ENCODE measurements around the gene SLC12A9. TPM values are rescaled to one million over a fixed set of nuclear protein-coding genes. Genes with fewer than 3 reads are reported as not detected.
A peak's percentile ranks its signal among the peaks of the same experiment; 100 is the strongest.

SLC12A9 gene
- total and polyA plus RNA-seq, 5 donors from 2014 or later, result 5.7 to 42.7 (median 6.3) TPM

DNA sequence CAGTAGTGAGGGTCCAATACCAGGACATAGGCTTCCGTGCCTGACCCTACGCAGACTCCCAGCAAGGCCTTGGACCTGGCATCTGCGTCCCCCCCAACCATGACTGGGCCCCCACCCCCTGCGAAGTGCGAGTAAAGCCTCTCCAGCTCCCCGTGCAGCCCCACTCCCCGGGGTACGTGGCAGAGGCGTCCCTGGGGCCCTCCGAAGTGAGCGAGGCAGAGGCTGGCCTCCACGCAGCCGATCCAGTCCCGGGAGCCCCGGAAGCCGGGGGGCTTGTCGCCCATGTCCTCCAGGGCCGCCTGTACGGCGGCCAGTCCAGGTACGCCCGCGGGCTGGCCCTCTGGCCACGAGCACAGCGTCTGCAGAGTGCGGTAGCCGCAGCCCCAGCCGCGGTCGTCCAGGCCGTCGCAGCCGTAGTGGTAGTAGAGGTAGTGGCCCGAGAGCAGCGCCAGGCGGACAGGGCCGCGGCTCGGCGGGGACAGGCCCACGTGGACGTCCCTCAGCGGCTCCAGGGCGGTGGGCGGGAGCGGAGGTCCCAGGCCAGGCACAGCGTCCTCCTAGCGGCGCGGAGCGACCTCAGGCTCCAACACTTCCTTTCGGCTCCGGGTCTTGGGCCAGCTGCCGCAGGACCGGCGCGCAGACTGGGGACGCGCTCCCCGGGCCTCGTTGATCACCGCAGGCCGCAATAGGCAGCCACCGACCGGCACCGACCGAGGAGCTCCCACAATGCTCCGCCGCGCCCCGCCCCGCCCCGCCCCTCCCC lies 36.7 kb downstream of the SLC12A9 start, which contains the start of gene UFSP1:
UFSP1 (minus strand) TSS at position 728 of the 763 bp plus-strand sequence; CDS start at position 284, 444 bp downstream.
- no peak for ATAC-seq (ENCODE audit: low read depth in 2 of 2)
- Mint-ChIP-seq H3K27ac (peak within 1 kb of the TSS; percentile 96 to 97 (median 96)), H3K4me3 (peak within 1 kb of the TSS; percentile 86 to 94 (median 90)), H3K27me3 (peaks cover 37% of the 10 kb centered on the region), H3K36me3 (peaks cover 37% of the 10 kb centered on the region), H3K9me3 (peaks cover 0 to 2% (median 0%) of the 10 kb centered on the region in 7 donors), H3K4me1 (peaks cover 0 to 54% (median 31%) of the 10 kb centered on the region in 4 donors)
- Histone ChIP-seq H3K36me3 (ENCODE audit: control insufficient read depth, insufficient read depth, low read length) (peaks cover 31% of the 10 kb centered on the region), H3K27ac (ENCODE audit: insufficient read depth, low read length, poor library complexity, severe bottlenecking) (peak within 1 kb of the TSS; percentile 74), H3K27me3 (ENCODE audit: control insufficient read depth, insufficient read depth, low read length) (peaks cover under 1% of the 10 kb centered on the region), H3K4me1 (ENCODE audit: control insufficient read depth, insufficient read depth, low read length, poor library complexity, severe bottlenecking) (peaks cover 36% of the 10 kb centered on the region), H3K9me3 (ENCODE audit: control insufficient read depth in 2 of 2, low read length in 2 of 2) (no peaks in the 10 kb centered on the region), H3K4me3 (ENCODE audit: low read depth, low read length) (peak within 1 kb of the TSS; percentile 41)
- DNase-seq, result no peak

DNA sequence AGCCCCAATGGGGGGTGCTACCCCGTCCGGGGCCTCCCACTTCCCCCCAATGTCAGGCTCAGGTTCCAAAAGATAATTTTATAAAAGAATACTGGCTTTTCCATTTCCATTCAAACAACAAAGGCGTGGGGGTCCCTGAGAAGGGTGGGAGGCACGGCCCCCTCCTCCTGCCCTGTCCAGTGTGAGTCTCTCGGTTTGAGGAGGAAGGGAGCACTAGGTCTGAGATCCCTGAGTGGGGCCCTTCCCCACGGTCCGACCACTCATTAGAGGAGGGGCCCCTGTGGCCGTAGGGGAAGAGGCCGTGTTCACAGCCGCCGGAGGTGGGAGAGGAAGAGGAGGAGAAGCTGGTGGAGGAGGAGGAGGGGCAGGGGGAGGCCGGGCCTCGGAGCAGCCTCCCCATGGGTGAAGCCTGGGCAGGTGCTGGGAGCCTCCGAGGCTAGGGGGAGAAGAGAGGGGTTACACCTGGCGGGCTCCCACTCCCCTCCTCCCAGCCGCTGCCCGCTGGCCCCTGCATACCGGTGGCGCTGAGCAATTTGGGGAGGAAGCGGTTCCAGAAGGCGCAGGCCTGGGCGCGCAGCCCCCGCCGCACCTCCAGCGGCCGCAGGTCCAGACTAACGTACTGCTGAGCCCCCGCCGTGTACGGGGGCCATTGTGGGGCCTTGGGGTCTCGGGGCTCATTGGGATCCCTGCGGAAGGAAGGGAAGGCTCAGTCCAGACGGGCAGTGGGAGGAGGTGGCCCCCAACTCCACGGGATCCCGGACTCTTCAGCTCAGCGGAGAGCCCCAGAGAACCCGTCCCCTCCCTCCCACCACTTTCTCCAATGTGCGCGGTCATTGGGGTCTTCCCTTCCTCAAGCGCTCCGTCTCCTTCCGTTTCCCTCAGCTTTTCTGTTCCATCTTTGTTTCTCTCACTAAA lies 38.4 kb downstream of the SLC12A9 start:
- no peak for ATAC-seq (ENCODE audit: low read depth in 2 of 2)
- peaks cover 14% of the 10 kb centered on the region for H3K36me3 ChIP-seq (ENCODE audit: control insufficient read depth, insufficient read depth, low read length)
- peak overlapping the region; percentile 86 to 92 (median 90) for H3K4me3 Mint-ChIP-seq
- H3K36me3 Mint-ChIP-seq, result peaks cover 22% of the 10 kb centered on the region
- H3K27ac Mint-ChIP-seq, result peak overlapping the region in 2 of 3 donors; percentile 42 to 52
- peak overlapping the region; percentile 41 for H3K4me3 ChIP-seq (ENCODE audit: low read depth, low read length)
- peaks cover 2% of the 10 kb centered on the region for H3K27me3 ChIP-seq (ENCODE audit: control insufficient read depth, insufficient read depth, low read length)
- no peak for DNase-seq
- no peak overlapping the region for H3K27ac ChIP-seq (ENCODE audit: insufficient read depth, low read length, poor library complexity, severe bottlenecking)
- H3K27me3 Mint-ChIP-seq, result peaks cover 45% of the 10 kb centered on the region
- no peaks in the 10 kb centered on the region for H3K9me3 ChIP-seq (ENCODE audit: control insufficient read depth in 2 of 2, low read length in 2 of 2)
- peaks cover 46% of the 10 kb centered on the region for H3K4me1 ChIP-seq (ENCODE audit: control insufficient read depth, insufficient read depth, low read length, poor library complexity, severe bottlenecking)
- H3K4me1 Mint-ChIP-seq, result peaks cover 0 to 44% (median 30%) of the 10 kb centered on the region in 4 donors
- peaks cover 0 to 2% (median 0%) of the 10 kb centered on the region in 7 donors for H3K9me3 Mint-ChIP-seq

DNA sequence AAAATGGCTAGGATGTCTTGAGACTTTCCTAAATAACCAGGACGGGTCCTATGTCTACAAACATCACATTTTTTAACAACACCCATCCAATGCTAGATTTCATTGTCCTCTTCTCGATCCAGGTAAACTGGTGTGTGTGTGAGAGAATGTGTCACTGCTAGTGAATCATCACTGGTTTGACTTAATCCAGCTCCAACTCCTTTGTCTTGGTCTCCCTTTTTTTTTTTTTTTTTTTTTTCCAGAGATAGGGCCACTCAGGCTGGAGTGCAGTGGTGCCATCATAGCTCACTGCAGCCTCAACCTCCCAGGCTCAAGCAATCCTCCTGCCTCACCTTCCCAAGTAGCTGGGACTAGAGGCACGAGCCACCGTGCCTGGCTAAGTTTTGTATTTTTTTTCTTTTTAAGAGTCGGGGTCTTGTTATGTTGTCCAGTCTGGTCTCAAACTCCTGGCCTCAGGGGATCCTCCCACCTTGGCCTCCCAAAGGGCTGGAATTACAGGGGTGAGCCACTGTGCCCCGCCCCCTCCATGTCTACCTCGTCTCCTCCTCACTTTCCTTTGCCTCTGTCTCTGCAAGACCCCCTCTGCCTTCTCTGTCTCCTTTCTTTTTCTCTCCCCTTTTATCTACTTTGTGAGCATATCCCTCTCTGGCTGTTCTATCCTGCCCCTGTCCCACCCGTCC lies 39.2 kb downstream of the SLC12A9 start:
- H3K36me3 Mint-ChIP-seq, result peaks cover 15% of the 10 kb centered on the region
- peaks cover 0 to 4% (median 0%) of the 10 kb centered on the region in 7 donors for H3K9me3 Mint-ChIP-seq
- no peak for DNase-seq
- Histone ChIP-seq H3K36me3 (ENCODE audit: control insufficient read depth, insufficient read depth, low read length) (peaks cover 6% of the 10 kb centered on the region), H3K27me3 (ENCODE audit: control insufficient read depth, insufficient read depth, low read length) (peaks cover 8% of the 10 kb centered on the region), H3K9me3 (ENCODE audit: control insufficient read depth in 2 of 2, low read length in 2 of 2) (no peaks in the 10 kb centered on the region), H3K4me3 (ENCODE audit: low read depth, low read length) (no peak overlapping the region), H3K27ac (ENCODE audit: insufficient read depth, low read length, poor library complexity, severe bottlenecking) (no peak overlapping the region), H3K4me1 (ENCODE audit: control insufficient read depth, insufficient read depth, low read length, poor library complexity, severe bottlenecking) (peaks cover 54% of the 10 kb centered on the region)
- ATAC-seq (ENCODE audit: low read depth in 2 of 2), result no peak
- H3K27me3 Mint-ChIP-seq, result peaks cover 51% of the 10 kb centered on the region
- H3K4me3 Mint-ChIP-seq, result peak overlapping the region; percentile 49 to 90 (median 80)
- peaks cover 0 to 46% (median 31%) of the 10 kb centered on the region in 4 donors for H3K4me1 Mint-ChIP-seq
- H3K27ac Mint-ChIP-seq, result peak overlapping the region in 2 of 3 donors; percentile 42 to 52

- no peak overlapping the region for H3K27ac Mint-ChIP-seq
- DNase-seq (no peak), ATAC-seq (ENCODE audit: low read depth in 2 of 2) (no peak)
- H3K4me3 ChIP-seq (ENCODE audit: low read depth, low read length), result no peak overlapping the region
- peaks cover 0 to 40% (median 22%) of the 10 kb centered on the region in 4 donors for H3K4me1 Mint-ChIP-seq
- peaks cover 6% of the 10 kb centered on the region for H3K36me3 Mint-ChIP-seq
- H3K27me3 ChIP-seq (ENCODE audit: control insufficient read depth, insufficient read depth, low read length), result peaks cover 11% of the 10 kb centered on the region
- H3K36me3 ChIP-seq (ENCODE audit: control insufficient read depth, insufficient read depth, low read length), result no peaks in the 10 kb centered on the region
- no peaks in the 10 kb centered on the region for H3K9me3 ChIP-seq (ENCODE audit: control insufficient read depth in 2 of 2, low read length in 2 of 2)
- H3K27me3 Mint-ChIP-seq, result peaks cover 58% of the 10 kb centered on the region
- peaks cover 0 to 4% (median 0%) of the 10 kb centered on the region in 7 donors for H3K9me3 Mint-ChIP-seq
- H3K4me1 ChIP-seq (ENCODE audit: control insufficient read depth, insufficient read depth, low read length, poor library complexity, severe bottlenecking), result peaks cover 56% of the 10 kb centered on the region
- H3K4me3 Mint-ChIP-seq, result peak overlapping the region in 2 of 4 donors; percentile 68 to 89
- no peak overlapping the region for H3K27ac ChIP-seq (ENCODE audit: insufficient read depth, low read length, poor library complexity, severe bottlenecking)
These were observed 40.1 kb downstream of the SLC12A9 start for GRCh38 chr7:100892364-100893317.

DNA sequence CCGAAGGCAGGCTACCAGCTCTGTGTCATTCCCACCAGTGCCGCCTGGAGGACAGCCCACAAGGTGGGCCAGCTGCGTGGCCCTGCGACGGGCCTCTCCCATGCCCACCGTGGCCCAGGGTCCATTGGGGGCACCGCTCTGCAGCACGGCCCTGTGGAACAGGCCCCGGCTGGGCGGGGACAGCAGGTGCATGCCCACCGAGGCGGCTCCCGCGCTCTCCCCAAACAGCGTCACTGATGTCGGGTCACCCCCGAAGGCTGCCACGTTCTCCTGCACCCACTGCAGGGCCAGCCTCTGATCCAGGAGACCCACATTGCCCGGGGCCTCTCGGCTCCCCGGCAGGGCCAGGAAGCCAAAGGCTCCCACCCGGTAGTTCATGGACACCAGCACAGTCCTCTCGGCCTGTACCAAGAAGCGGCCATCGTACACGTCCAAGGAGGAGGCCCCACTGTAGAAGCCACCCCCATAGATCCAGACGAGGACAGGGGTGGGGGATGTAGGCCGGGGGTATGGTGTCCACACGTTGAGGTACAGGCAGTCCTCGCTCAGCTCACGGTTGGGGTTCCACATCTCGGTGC lies 40.9 kb downstream of the SLC12A9 start:
- H3K4me1 Mint-ChIP-seq, result peaks cover 0 to 35% (median 15%) of the 10 kb centered on the region in 4 donors
- H3K4me3 Mint-ChIP-seq, result peak overlapping the region in 1 of 4 donors; percentile 38
- no peaks in the 10 kb centered on the region for H3K36me3 ChIP-seq (ENCODE audit: control insufficient read depth, insufficient read depth, low read length)
- DNase-seq (no peak), ATAC-seq (ENCODE audit: low read depth in 2 of 2) (no peak)
- H3K4me1 ChIP-seq (ENCODE audit: control insufficient read depth, insufficient read depth, low read length, poor library complexity, severe bottlenecking), result peaks cover 49% of the 10 kb centered on the region
- peaks cover 0 to 6% (median 0%) of the 10 kb centered on the region in 7 donors for H3K9me3 Mint-ChIP-seq
- no peak overlapping the region for H3K4me3 ChIP-seq (ENCODE audit: low read depth, low read length)
- no peak overlapping the region for H3K27ac ChIP-seq (ENCODE audit: insufficient read depth, low read length, poor library complexity, severe bottlenecking)
- H3K27ac Mint-ChIP-seq, result no peak overlapping the region
- H3K27me3 ChIP-seq (ENCODE audit: control insufficient read depth, insufficient read depth, low read length), result peaks cover 16% of the 10 kb centered on the region
- no peaks in the 10 kb centered on the region for H3K36me3 Mint-ChIP-seq
- peaks cover 66% of the 10 kb centered on the region for H3K27me3 Mint-ChIP-seq
- no peaks in the 10 kb centered on the region for H3K9me3 ChIP-seq (ENCODE audit: control insufficient read depth in 2 of 2, low read length in 2 of 2)

DNA sequence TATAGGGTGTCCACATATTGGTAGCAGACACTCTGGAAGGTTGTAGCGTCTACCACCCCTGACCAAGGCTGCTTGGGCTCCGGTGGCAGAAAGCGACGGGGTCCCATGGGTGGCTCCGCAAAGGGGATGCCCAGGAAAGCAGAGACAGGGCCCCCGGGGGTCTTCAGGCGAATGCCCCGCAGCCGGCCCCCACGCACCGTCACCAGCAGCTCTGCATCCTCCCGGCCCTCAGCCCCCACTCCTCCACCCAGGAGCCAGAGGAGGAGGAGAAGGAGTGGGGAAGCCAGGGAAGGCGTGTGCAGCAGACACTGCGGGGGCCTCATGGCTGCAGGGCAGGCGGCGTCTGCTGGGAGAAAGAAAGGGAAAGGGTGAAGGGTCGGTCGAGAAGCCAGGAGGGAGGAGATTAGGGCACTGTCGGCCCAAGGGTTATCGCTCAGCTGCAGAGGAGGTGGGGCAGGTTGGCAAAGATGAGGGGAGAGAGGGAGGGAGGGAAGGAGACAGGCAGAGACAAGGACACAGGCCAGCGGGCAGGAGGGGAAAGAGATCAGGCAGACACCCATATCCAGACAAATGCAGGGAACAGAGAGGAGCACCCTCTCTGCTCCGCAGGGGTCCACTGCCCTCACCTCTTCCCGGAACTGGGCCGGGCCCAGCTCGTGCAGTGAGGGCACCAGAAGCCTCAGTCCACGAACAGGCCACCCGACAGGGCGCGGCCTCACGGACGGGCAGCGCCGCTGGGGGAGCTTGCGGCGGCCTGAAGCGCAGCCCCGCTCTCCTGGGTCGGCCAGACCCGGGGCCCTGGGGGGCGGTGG lies 41.6 kb downstream of the SLC12A9 start:
- Mint-ChIP-seq H3K27me3 (peaks cover 72% of the 10 kb centered on the region), H3K27ac (no peak overlapping the region), H3K4me3 (peak overlapping the region in 2 of 4 donors; percentile 41 to 76), H3K36me3 (no peaks in the 10 kb centered on the region), H3K9me3 (peaks cover 0 to 6% (median 0%) of the 10 kb centered on the region in 7 donors), H3K4me1 (peaks cover 0 to 29% (median 12%) of the 10 kb centered on the region in 4 donors)
- Histone ChIP-seq H3K9me3 (ENCODE audit: control insufficient read depth in 2 of 2, low read length in 2 of 2) (no peaks in the 10 kb centered on the region), H3K4me1 (ENCODE audit: control insufficient read depth, insufficient read depth, low read length, poor library complexity, severe bottlenecking) (peaks cover 42% of the 10 kb centered on the region), H3K4me3 (ENCODE audit: low read depth, low read length) (no peak overlapping the region), H3K27me3 (ENCODE audit: control insufficient read depth, insufficient read depth, low read length) (peaks cover 16% of the 10 kb centered on the region), H3K36me3 (ENCODE audit: control insufficient read depth, insufficient read depth, low read length) (no peaks in the 10 kb centered on the region), H3K27ac (ENCODE audit: insufficient read depth, low read length, poor library complexity, severe bottlenecking) (no peak overlapping the region)
- no peak for DNase-seq
- ATAC-seq (ENCODE audit: low read depth in 2 of 2), result no peak
